Activated CD8-positive, alpha-beta memory T cell treated with anti-CD3 and anti-CD28 coated beads, Interleukin-2, amount 50 U/mL, for 24 hours (primary cell): ENCODE results near the gene EYS.
"Not testable (repeated sequence)": the region's sequence is repeated elsewhere in the genome, so short reads cannot be mapped to it uniquely, and the experiment has no call there.

Experiments used
- DNase-seq: peaks from one replicate; pipeline ENCODE4 v3.0.0-alpha.2; 2020; ENCODE audit errors: extremely low read depth

Gene EYS

DNA sequence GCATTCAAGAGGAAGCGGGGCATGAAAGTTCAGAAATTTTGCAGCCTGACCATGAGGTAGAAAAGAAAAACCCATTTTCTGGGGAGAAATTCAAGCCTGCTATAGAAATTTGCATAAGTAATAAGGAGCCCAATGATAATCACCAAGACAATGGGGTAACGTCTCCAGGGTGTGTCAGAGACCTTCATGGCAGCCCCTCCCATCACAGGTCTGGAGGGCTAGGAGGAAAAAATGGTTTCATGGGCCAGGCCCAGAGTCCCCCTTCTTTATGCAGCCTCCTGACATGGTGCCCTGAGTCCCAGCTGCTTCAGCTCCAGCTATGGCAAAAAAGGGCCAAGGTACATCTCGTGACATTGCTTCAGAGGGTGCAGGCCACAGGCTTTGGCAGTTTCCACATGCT, 618.5 kb downstream of the EYS start:
- no peak for DNase-seq

DNA sequence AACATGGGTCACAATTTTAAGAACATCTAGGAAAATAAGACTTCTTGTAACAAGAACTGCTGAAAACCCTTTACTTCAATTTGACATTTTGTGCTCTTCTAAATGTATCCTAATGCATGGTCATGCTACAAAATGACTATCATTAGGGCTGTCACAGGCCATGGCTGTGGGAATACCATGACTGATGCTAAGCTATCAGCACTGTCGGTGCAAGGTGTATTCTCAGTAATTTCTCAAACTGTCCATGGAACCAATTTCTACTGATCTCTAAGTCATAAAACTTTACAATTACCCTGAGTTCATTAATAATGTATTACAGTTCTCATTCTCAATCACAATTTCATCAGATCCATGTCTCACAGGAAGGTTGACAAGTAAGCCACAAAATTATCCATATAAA, 625.3 kb downstream of the EYS start:
- no peak for DNase-seq

DNA sequence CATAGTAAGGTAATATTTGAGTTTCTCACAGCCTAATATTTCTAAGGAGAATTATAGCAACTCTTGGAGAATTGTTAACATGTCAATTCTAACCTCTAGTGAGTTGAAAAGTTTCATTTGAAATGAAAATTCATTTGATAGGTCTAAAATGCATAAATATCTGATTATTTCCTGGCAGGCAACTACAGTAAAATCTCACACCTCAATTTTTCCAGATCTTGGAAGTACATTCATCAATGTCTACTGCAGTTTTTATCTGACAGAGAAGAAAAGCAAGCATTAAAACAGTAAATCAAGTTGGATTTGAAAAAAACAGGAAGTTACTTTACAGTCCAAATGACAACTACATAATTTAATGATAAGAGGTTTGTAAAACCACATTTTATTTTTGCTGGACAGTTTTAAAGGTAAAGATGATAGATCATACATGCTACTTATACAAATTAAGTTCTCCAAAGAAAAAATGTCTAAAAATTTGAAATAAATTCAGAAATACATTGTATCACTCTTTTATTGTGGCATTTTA, 631.3 kb downstream of the EYS start:
- no peak for DNase-seq

GRCh38 chr6:65072500-65072899, 634.5 kb downstream of the EYS start:
- DNase-seq, result no peak

GRCh38 chr6:65071480-65071879, 635.5 kb downstream of the EYS start:
- DNase-seq, result no peak

GRCh38 chr6:65064844-65065243, 642.2 kb downstream of the EYS start:
- no peak for DNase-seq

- no peak for DNase-seq
Measured at GRCh38 chr6:65059568-65059967, 647.5 kb downstream of the EYS start.

GRCh38 chr6:65055545-65055944, 651.5 kb downstream of the EYS start:
- DNase-seq, result no peak

DNA sequence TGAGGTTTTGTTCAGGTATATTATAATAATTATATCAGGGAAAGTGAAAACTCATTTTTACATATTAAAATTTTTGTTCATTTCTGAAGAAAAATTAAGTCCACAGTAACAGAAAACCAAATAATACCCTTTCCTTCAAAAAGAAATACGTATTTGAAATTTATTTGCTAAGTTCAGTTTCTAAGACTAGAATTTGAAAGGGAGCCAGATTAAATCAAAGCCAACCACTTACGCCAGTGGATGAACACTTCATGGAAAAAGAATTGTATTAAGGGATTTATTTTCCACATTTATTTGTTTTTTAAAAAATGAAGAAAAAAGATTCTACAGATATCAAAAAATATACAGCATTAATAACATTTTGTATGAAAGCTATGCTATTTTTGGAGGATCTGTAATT, 654.4 kb downstream of the EYS start:
- no peak for DNase-seq

GRCh38 chr6:65045801-65046200, 661.2 kb downstream of the EYS start:
- DNase-seq, result no peak

DNA sequence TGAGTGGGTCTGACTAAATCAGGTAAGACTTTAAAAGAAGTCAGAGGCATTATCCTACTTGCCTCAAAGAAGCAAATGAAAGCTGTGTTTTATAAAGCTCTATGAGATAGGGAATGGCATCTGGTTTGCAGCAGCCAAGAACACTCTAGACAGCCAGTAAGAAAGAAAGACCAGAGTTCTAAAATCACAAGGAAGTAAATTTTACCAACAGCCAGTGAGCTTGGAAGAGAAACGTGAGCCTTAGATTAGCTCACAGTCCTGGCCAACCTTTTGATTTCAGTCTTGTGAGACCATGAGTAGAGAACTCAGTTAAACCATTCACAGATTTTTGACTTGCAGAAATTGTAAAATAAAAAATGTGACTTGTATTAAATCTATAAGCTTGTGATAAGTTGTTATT, 693.0 kb downstream of the EYS start:
- DNase-seq, result no peak

DNA sequence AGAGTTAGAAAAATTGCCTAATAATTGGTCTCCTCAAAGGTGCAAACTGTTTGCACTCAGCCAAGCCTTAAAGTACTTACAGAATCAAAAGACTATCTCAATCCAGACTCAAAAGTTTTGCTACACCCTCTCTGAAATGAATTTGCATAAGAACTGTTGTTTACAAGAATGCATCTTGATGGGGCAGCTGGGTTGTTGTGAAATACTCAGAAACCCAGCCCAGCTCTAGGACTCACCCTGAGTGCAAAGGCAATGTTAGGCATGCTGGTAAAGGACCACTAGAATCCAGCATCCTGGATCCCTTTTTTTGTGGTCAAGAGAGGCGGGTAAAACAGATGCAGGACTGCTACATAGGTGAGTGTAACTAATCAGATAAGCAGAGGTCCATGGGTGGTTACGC, 700.2 kb downstream of the EYS start:
- no peak for DNase-seq

- no peak for DNase-seq
Measured at GRCh38 chr6:65004283-65004682, 702.7 kb downstream of the EYS start.

DNA sequence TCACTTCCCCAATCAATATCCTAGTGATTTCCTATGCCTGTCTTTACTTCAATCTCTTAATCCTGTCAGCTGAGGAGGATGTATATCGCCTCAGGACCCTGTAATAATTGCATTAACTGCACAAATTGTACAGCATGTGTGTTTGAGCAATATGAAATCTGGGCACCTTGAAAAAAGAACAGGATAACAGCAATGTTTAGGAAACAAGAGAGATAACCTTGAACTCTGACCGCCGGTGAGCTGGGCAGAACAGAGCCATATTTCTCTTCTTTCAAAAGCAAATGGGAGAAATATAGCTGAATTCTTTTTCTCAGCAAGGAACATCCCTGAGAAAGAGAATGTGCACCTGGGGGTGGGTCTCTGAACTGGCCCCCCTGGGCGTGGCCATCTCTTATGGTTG, 704.1 kb downstream of the EYS start:
- not testable (repeated sequence) for DNase-seq

- no peak for DNase-seq
Measured at GRCh38 chr6:65000815-65001214, 706.2 kb downstream of the EYS start.

DNA sequence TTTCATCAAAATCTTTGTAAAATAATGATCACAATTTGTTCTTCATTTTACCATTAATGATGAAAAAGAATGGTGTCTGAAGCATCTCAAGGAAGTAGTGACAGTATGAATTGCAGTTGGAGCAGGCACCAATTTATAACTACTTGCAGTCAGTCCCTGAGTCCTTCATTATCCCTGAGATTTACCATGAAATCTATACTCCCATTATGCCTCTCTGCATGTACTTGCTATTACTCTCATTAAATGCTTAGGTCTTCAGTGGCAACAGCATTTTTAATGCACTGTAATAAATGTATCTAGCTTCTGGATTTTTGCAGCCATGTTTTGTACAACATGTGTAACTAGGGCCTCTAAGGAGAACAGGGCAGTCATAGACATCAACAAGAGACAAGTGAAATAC, 708.8 kb downstream of the EYS start:
- DNase-seq, result no peak

GRCh38 chr6:64996301-64996700, 710.7 kb downstream of the EYS start:
- DNase-seq, result no peak

DNA sequence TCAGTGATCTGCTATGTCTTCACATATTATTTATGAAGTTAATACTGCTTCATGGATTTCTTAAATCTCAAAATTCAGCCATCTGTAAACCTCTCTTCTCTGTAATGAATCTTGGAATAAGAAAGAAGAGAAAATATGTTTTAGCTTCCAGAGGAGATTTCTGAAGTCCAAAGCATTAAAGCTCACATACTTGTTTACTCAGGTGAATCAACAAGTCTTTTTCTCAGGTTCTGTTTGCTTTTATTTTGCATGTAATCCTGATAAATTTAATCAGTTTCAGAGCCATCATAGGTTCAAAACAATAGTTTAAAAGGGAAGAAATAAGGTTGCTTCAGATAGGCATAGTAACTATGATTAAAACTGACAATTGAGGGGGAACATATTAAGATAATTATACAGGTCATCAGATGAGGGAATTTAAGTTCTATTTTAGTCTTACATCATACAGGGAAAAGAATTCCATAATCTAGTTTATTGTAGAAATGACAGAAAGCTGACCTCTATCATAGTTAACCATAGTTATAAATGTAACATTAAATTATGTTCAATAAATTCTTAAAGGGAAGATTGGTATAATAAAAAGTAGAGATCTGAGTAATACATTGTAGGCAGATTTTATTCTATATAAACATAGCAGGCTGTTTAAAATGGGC, 716.2 kb downstream of the EYS start:
- no peak for DNase-seq

GRCh38 chr6:64988148-64988547, 718.9 kb downstream of the EYS start:
- no peak for DNase-seq

GRCh38 chr6:64987066-64987465, 720.0 kb downstream of the EYS start:
- DNase-seq, result no peak

DNA sequence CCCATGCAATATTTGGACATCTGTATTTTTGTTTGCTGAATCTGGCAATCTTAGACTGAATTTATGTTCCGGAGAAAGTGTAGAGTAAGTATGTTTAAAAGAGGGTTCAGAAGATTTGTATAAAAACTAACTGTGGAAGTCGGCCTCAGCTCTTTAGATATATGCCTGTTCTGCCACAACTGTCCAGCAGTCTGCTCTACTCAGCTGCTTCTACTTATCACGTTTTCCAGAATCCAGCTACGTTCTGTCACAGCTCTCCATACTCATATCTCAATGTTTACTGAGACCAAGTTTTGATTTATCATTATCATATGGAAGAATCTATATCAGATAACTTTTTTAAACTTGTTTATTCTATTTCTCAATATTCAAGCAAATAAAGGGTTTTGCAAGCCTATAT, 721.3 kb downstream of the EYS start:
- DNase-seq, result no peak

DNA sequence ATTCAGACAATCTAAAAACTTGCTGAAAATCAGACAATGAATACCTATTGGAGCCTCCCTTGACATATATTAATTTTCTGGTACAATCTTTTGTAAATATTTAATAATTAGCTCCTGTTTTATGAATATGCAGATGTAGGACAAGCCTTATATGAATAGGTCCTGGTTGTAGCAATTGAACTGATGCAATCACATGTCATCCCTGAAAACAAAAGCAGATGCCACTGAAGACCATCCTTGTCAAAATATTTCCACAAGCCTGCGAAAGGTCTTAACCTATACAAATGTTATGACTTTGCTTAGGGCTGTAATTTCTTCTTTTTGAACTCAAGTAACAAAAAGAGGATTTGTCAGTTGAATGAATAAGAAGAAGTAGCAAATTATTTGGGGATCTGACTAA, 722.1 kb downstream of the EYS start:
- no peak for DNase-seq

- DNase-seq, result no peak
Measured at GRCh38 chr6:64983089-64983488, 723.9 kb downstream of the EYS start.

GRCh38 chr6:64973142-64973541, 733.9 kb downstream of the EYS start:
- DNase-seq, result no peak
